GM21576 (cell line): Measurements from ENCODE around the gene TBC1D9.

ENCODE experiments used
- ATAC-seq: cut with Tn5 transposase; IDR thresholded peaks from one replicate; pipeline ENCODE4 v1.9.1; 2021; ENCODE audit warnings: mild to moderate bottlenecking, moderate library complexity; ENCODE audit not compliant: unreplicated experiment

TBC1D9 gene

DNA sequence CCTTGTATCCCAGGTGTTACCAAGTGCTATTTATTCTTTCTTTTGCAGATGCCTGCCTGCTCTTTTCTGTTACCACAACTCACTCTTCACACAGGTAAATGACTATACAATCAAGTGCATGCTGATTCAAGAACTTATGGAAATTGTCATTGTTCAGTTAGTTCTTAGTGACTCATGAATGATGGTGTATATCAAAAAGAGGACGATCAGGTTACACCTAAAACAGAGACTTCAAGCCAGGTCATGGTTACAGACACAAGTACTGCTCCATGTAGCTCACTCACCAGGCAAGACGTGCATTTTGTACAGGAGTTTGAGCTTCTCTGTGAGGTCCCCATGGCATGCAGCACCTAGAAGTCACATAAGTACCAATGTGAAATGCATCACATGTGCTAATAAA, 128.2 kb downstream of the TBC1D9 start:
- no peak for ATAC-seq

DNA sequence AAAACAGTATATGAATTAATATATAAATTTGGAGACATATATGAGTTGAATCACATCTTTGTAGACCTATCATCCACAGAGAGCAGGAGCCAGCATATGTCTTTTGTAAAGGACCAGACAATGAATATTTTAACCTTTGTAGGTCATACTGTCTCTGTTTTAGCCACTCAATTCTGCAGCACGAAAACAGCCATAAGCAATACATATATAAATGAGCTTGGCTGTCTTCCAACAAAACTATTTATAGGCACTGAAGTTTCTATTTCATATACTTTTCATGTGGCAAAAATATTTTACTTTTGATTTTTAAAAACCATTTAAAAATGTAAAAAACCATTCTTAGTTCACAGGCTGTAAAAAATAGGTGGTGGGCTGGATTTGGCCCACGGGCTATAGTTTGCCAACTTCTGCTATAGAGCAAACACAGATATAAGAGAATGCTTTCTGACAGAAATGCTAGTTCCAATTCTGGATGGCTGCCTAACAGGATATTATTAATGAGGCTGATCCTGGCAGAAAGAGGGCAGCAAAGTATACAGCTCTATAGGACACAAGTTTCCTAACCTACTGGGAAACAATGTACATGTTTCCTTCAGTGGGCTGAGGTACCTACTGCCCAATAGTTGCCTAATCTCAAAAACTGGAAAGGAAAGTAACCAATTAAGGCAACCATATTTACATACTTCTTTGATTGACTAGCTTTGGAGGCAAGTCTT, 129.4 kb downstream of the TBC1D9 start:
- no peak for ATAC-seq

DNA sequence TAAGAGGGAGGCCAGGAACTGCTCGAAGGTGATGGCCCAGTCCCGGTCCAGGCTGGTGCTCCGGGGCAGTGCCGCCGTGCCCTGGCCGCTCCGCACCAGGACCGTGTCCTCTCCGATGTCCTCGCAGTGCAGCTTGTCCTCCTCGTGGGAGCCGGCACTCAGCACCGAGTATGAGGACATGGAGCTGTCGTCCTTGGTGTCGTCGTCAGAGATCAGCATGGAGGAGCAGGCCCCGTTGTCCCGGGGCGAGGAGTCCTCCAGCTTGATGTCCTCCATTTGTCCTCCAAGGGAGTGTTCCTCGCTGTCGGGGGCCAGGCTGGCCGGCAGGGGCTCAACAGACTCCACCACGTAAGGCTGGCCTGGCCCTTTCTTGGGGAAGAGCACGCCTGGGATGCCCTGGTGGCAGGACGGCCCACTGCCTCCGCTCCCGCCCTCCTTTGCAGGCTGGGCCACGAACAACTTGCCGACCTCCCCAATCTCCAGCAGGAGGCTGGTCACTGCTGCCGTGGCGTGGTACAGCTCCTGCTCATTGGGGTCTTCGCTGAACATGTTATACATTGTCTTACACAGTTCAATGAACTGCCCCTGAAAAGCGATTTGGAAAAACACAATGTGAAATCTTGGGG, 133.7 kb downstream of the TBC1D9 start:
- ATAC-seq = no peak

DNA sequence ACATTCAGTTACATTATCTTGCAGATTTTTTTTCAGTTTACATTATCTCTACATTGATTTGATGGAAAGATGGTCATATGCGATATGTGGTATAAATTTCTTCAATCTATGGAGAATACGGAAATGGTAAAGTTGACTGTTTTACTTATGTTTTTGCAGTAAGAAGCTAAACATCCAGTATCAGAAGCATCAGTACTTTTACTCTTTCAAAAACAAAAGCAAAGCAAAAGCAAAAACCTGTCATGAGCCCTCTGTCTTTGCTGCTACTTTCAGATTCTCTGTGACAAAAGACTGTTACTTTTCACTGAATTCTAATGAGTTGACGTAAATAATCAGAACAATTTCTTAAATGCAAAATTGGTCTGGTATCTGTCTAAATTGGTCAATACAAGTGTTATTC, 135.0 kb downstream of the TBC1D9 start:
- no peak for ATAC-seq

DNA sequence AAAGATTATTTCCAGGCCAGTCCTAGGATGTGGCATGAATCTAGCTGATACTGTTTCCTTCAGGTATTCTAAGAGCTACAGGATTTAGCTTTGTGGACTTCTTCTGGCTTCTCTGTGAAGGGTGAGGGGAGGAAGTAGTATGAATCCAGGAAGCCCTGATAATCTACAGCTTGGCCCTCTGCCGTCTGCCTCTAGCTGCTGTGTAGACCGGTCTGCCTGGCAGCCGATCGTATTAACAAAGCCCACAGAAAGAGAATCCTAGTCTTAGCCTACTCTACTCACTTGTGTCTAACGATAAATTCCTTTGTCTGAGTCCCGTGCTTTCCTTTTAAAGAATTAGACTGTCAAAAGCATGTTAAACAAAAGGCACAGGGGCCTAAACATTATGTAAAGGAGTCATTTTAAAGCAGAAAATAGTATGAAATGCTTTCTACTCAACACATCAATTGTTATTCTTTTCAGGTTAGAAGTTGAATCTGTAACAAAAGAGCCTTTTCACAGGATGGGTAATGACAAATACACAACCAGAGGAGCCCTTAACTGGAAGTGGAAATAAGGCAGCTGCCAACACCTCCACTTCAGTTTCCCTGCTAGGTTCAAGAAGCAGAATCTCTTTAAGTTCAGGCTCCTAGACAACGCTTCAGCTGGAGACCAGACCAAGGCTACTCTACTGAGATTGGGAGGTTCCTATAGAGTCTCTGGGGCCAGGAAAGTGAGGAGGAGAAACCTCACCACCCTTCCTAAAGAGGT, 138.5 kb downstream of the TBC1D9 start:
- no peak for ATAC-seq

DNA sequence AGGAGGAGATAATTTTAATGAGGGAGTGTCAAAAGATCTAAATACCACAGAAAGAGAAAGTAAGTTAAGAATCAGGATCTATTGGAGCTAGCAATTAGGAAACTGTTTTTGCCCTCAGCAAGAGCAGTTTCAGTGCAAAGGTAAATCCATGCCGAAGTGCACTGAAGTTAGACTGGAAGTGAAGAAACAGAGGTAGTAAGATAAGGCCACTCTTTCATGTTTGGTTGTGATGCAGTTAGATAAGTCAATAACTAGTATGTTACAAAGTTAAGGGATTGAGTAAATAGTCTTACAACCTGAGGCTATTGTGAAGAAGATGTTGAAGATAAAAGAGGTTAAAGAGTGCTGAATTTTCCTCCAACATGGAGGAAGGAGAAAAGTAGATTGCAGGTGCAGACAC, 140.7 kb downstream of the TBC1D9 start:
- ATAC-seq = no peak

DNA sequence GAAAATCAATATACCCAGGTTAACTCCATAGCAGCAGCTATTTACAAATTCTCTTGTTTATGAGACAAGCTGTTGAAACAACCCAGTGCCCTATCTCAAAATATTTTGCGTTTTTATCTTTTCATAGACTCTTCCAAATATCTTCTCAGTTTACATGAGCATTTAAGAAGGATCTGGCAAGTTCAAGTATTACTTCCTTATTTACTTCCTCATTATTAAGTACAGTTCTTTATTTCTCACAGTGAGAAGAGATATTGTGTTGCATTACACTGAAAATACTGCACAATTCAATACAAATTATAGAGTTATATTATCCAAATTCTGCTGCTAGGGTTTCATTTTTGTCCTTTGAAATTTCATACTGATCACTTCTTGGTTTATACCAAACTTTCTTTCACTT, 143.8 kb downstream of the TBC1D9 start:
- no peak for ATAC-seq

DNA sequence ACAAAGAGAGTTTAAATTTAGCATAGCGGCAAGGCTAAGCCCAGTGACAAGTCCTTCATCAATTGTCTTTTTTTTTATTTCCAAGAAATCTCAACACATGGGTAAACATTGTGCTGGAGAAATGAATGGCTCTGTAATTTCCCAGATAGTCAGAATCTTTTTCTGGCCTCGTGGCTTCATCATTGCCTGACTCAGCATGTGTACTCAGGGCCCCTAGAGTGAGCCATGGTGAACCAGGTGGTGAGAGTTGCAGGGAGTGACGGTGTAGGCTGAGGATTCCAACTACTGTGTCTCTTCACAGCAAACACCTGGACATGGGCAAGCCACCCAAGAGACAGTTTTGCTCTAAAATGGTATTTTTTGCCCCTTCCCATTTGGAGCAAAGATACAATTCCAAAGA, 144.3 kb downstream of the TBC1D9 start:
- ATAC-seq = no peak

DNA sequence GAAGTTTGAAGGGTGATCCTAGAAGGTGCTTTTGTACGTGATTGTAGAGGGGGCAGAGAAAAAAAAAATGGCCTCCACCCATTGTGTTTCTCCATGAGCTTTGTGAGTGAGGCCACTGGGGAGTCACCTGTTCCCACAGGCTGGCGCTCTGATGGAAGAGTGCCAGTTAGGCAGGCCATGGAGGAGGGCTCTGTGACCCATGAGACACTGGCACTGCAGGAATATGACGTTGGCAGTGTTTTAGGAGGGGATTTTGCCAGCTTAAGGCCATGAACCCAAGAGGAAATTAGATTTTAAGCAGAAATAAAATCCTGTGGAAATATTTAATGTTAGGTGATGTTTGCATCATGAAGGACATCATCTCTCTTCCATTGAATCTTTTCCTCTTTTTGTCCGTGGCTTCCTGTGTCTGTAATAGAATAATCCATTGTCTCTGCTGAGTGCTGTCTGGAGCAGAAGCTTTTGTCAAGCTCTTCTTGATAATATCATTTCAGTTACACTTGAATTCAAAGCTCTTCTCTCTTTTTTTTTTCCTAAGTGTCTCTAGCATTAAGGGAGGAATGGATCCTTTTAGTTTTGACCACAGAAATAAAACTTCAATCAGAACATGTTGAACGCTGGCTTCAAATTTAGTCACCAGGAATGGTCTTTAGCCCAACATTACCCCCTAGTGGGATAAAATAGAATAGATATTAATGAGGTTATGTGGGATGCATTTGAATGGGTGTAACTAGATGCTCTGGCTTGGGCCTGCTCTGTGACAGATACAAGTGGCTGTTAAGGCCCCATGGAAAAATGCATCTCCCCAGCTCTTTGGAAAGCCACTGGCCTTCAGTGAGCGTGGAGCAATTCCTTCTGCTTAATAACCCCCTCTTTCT, 146.4 kb downstream of the TBC1D9 start:
- peak; percentile 77 for ATAC-seq

DNA sequence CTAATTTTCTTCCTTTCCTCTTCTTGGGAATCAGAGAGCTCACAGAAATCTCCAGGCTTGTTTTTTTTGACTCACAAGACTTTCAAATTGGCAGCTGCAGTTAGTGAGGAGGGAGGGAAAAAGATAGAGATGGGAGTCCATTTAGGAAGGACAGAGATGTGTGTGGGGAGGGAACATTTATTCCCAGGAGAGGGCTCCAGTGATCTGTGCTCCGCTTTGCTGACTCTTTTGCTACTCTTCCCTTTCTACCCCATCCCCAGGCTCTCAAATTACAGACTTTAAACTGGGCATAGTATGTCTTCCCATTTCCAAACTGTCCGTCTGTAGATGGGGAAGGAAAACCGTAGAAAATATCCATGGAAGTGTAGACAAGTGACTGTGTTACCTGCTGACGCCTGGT, 148.3 kb downstream of the TBC1D9 start:
- ATAC-seq = no peak

DNA sequence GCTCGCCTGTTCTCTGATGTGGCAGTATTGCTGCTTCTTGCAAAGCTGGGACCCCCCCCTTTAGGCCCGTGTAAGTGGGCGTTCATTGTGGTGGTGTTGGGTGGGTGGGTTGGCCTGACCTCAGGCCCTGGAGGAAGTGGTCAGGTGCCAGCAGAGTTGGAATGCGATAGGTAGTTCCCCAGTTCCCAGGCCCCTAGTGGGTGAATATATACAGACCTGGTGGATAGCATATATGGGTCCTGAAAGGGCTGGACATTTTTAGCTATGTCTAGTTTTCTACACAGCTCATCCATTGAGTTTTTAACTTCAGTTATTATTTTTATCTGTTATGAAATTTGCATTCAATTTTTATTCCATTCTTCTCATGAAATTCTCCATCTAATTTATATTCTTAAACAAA, 151.6 kb downstream of the TBC1D9 start:
- no peak for ATAC-seq

DNA sequence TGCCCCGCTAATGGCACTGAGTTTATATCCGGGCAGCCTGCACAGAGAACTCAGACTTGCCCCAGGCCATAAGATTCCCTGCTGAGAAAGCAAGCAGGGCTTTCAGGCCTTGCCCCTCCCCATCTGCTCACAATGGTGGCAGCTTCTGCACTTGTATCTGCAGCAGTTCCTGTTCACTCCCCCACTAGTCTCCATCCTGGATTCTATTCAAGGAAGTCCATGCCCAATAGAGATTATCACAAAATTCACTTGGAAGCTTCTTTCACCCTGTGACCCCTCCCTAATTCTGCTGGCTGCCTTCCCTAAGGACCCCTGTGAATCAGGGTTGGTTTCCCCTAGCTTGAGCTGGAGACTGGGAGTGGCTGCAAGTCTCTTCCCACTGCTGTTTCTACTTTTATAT, 152.9 kb downstream of the TBC1D9 start:
- no peak for ATAC-seq

DNA sequence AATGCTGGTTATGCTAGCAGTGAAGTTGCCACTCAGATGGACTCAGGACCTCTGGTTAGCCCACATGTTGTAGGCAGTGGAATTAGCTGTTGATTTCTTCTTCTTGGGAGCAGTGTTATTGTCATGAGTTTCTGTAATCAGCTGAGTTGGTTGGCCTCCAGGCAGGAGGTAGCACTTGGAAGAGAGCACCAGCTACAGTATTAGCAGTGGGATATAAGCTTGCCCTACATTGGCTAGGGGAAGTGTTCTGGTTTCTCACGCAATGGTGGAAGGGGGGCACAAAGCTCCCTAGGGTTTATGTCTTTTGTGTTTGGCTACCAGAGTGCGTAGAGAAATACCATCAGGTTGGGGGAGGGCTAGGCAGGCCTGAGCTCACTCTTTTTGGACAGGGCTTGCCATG, 153.5 kb downstream of the TBC1D9 start:
- ATAC-seq = no peak

DNA sequence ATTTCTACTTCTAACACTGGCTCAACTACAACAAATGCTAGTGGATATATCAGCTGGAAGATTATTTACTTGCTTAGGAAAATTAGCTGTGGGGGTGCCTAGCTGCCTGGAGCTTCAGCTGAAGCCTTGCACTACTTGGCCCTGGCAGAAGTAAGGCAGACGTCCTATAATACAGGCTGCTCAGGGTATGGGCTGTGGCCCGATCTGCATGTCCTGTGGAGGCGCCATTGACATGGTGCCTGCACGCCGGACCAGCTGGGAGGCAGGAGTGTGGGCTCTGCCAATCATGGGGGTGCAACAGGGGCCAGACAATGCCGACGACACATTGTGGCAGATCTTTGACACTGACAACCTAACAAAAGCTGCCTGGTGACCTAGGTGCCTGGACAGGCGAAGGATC, 155.8 kb downstream of the TBC1D9 start:
- no peak for ATAC-seq

DNA sequence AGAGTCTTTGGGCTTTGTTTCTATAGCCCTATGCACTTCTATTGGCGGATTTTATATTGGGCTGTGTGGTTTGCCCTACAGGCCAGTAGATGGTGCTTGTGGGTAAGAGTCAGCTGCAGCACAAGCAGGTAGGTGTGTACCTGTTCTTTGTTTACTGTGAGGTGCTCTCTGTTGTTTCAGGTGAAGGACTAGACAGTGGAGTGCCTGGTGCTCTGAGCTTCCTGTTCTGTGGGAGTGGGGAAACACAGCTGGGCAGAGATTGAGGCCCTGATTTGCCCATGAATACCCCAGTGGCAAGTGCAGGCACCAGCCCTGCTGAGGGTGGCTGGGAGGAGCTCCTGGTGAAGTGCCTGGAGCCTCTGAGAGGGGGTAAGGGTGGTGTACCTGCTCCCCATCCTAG, 161.1 kb downstream of the TBC1D9 start:
- peak; percentile 62 for ATAC-seq

DNA sequence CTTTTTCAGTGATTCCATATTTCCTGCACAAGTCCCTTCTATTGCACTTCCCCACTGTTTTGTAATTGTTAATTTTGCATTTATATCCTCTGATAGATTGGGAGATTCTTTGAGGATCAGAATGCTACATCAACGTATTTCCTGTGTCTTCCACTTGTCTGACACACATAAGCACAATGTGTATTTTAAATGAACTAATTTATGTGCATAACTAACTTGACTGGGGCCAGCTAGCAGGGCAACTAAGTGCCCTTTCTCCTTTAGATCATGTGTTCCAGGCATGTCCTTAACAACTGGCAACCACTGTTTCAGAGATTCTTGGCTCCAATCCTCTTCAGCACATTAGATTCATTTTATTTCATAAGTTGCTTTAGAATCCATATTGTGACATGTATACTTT, 171.7 kb downstream of the TBC1D9 start:
- no peak for ATAC-seq

DNA sequence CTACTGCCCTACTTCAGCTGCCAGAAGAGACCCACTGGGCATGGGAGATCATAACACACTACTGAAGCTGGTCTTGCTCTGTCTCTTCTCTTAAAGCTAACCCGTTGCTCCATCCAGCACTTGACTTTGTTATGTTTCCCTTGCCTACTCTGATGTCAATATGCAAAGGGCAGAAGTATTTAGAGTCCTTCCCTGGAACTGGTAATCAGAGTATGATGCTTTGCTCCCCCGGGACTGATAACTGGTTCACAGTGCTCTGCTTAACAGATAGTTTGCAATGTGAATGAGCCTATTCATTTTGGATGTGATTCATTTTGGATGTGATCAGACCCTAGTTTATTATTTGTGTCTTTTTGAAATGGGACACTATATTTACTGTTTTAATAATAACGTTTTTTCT, 175.1 kb downstream of the TBC1D9 start:
- no peak for ATAC-seq

DNA sequence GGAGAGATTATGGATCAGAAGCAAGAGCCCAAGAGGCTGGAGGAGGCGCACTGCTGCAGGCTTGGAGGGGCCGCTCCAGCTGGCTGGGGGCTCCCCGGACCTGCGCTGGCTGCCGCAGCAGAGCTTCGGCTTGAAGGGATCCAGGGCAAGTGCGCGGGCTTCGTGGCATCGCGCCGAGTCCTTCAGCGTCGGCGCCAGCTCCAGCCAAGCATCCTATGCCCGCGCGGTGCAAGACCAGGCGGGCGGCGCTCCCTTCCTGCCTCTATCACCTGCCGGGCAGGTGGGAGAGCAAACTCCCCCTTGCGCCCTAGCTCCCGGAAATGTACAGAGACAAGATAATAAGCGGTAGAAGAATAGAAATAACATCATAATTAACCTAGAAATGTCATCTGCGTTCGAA, 176.9 kb downstream of the TBC1D9 start:
- no peak for ATAC-seq

DNA sequence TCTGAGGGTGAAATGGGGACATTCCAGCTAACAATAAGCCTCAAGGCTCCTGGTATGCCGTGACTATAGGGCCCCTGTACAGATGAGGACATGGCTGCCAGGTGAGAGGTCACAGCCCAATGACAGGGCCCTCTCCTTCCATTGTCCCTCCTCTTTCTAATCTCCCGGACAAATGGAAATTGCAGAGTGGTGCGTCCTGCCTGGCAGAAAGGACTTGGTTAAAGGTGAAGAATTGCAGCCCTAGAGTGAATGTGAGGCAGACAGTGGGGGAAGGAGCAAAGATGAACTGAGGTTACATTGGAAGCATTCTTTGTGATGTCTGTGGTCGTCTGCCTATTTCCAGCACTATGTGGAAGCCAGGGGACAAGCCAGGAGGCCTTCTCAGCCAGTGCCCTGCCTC, 180.7 kb downstream of the TBC1D9 start:
- ATAC-seq = no peak

DNA sequence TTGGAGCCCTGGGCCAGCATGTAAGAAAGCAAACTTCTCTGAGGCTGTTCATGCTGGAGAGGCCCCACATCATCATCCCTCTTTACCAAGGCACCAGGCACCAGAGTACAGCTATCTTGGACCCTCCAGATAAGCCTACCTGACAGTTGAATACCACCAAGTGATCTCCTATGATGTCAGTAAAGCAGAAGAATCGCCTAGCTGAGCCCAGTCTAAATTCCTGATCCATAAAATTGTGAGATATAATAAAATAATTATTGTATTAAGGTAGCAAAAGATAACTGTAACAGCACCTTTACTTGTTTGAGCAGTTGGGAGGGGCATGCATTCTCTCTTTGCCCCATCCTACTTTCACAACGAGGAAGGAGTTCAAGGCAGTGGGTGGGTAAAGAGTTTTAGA, 184.6 kb downstream of the TBC1D9 start:
- no peak for ATAC-seq
